Gastroesophageal sphincter (tissue), 4 donors: ENCODE measurements around the gene ZG16B. TPM values are rescaled to one million over a fixed set of nuclear protein-coding genes. Genes with fewer than 3 reads are reported as not detected.
A peak's percentile ranks its signal among the peaks of the same experiment; 100 is the strongest.

ENCODE experiments used
- ATAC-seq: fragments of 150-250 bp; one replicate; pipeline ENCODE4 v1.9.1; 2016; ENCODE audit warnings: mild to moderate bottlenecking, moderate library complexity
- H3K27ac ChIP-seq, 4 donors: fragments of 200-600 bp; sonication (generic) in 3 of 4; 1 replicate in 3 of 4; 2 replicates in 1 of 4; pipeline ENCODE4 v1.5.1; 2016 to 2019
- H3K27me3 ChIP-seq: fragments of 200-600 bp; sonication (generic); one replicate; pipeline ENCODE4 v1.5.1; 2019
- H3K36me3 ChIP-seq, 2 donors: fragments of 200-600 bp; sonication (generic); one replicate each; pipeline ENCODE4 v1.5.1; 2019; ENCODE audit warnings: control low read depth in 1 of 2
- H3K4me1 ChIP-seq, 3 donors: fragments of 200-600 bp; sonication (generic); 1 replicate in 2 of 3; 2 replicates in 1 of 3; pipeline ENCODE4 v1.5.1; 2016 to 2019; ENCODE audit warnings: control low read depth in 2 of 3
- H3K4me3 ChIP-seq, 2 donors: fragments of 200-600 bp; sonication (generic); one replicate each; pipeline ENCODE4 v1.5.1; 2019; ENCODE audit warnings: mild to moderate bottlenecking in 1 of 2, moderate library complexity in 1 of 2
- H3K9me3 ChIP-seq, 3 donors: fragments of 200-600 bp; sonication (generic); one replicate each; pipeline ENCODE4 v1.5.1; 2017 to 2019; ENCODE audit warnings: control low read depth in 2 of 3
- EP300 ChIP-seq: sonication (generic); formaldehyde crosslinking; IDR thresholded peaks from one replicate; pipeline ENCODE4 v1.6.1; 2017; ENCODE audit warnings: antibody characterized with exemption, mild to moderate bottlenecking
- POLR2A ChIP-seq, 2 donors: fragments of 450-650 bp; IDR thresholded peaks; one replicate each; pipeline ENCODE4 v1.6.1; 2017; ENCODE audit warnings: antibody characterized with exemption in 2 of 2, mild to moderate bottlenecking in 2 of 2, moderate library complexity in 1 of 2
- POLR2AphosphoS5 ChIP-seq: sonication (generic); formaldehyde crosslinking; IDR thresholded peaks from one replicate; pipeline ENCODE4 v1.6.1; 2017; ENCODE audit warnings: antibody characterized with exemption
- WGBS, 2 donors: methylation state at CpG; one replicate each; pipeline ENCODE4 v1.1.5; 2018; ENCODE audit warnings: low coverage in 1 of 2; 5-methylcytosine and 5-hydroxymethylcytosine counted together
- total RNA-seq, 4 donors: library from RNA; depleted of rRNA; stranded (reverse); fragments of >200 nt; gene quantifications; one replicate each; pipeline ENCODE4 v1.1.0, GENCODE V29; 2016
- TF ChIP-seq, protein P1 (sequence below), 4 experiments: fragments of 200-600 bp in 2 of 4; fragments of 450-650 bp in 2 of 4; sonication (generic) in 1 of 4; IDR thresholded peaks; one replicate each; pipeline ENCODE4 v1.5.1; 2017 to 2019; ENCODE audit warnings: antibody characterized with exemption in 4 of 4, mild to moderate bottlenecking in 2 of 4, moderate library complexity in 2 of 4

The ZG16B gene
- total RNA-seq, 4 donors from 2014 or later: 37.5 TPM; not detected in 3

DNA sequence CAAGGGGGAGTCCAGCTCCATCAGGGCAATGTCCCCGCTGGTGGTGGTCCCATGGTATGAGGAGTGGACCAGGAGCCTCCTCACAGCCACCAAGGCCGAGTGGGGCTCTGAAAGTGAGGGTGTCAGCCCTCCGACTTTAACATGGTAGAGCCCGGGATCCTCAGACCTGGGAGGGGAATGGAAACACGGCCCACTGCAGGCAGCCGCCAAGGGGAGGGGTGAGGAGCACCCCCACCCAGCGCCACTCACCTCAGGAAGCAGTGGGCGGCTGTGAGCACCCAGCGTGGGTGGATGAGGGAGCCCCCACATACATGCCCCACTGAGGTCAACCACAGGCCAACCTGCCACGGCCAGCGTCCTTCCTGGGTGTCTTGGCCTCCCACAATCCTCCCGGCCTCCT is 10.8 kb downstream of the ZG16B start:
- Histone ChIP-seq H3K27me3 (peaks cover 72% of the 10 kb centered on the region), H3K9me3 (no peaks in the 10 kb centered on the region), H3K36me3 (no peaks in the 10 kb centered on the region), H3K4me1 (peaks cover 0 to 14% (median 5%) of the 10 kb centered on the region in 3 donors), H3K4me3 (no peak overlapping the region), H3K27ac (no peak overlapping the region)
- TF ChIP-seq EP300 (no peak), POLR2AphosphoS5 (no peak), POLR2A (IDR thresholded peaks at IDR 0.05) (no peak)
- TF ChIP-seq, protein P1, sequence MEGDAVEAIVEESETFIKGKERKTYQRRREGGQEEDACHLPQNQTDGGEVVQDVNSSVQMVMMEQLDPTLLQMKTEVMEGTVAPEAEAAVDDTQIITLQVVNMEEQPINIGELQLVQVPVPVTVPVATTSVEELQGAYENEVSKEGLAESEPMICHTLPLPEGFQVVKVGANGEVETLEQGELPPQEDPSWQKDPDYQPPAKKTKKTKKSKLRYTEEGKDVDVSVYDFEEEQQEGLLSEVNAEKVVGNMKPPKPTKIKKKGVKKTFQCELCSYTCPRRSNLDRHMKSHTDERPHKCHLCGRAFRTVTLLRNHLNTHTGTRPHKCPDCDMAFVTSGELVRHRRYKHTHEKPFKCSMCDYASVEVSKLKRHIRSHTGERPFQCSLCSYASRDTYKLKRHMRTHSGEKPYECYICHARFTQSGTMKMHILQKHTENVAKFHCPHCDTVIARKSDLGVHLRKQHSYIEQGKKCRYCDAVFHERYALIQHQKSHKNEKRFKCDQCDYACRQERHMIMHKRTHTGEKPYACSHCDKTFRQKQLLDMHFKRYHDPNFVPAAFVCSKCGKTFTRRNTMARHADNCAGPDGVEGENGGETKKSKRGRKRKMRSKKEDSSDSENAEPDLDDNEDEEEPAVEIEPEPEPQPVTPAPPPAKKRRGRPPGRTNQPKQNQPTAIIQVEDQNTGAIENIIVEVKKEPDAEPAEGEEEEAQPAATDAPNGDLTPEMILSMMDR (IDR thresholded peaks at IDR 0.05): no peak
- ATAC-seq: no peak
- WGBS, 2 donors: 60 to 93% methylated on average over 3 to 4 of the region's 12 CpGs

DNA sequence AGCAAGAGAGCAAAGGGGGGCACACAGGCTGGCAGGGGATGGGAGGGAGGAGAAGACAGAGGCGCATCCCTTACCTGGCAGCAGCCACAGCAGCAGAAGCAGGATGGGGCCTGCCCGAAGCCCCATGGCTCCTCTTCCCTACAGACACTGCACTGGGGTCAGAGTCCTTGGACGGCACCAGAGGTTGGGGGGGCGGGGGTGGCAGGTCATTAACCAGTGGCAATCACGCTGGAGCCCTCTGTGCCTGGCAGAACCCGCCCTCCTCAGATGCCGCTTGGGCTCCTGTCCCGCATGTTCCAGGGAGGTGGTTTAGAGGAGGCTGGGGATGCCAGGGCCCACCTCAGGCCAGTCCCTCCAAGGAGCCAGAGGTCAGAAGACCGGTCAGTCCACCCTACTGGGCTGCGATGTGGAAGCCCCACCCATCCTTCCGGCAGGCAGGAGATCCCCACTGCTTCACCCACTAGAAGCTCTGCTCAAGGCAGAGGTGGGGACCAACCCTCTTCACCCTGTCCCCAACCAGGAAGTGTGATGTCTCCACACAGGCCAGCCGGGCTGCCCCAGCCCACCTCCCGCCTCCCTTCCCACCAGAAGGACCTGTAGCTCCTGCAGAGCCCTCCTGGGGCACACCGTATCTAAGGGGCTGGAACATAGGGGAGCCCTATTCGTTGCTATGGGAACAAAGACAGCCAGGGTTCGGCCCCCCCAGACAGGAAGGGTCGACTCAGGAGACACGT is 11.7 kb downstream of the ZG16B start:
- Histone ChIP-seq H3K27ac (no peak overlapping the region), H3K9me3 (no peaks in the 10 kb centered on the region), H3K4me1 (peaks cover 0 to 14% (median 5%) of the 10 kb centered on the region in 3 donors), H3K36me3 (no peaks in the 10 kb centered on the region), H3K27me3 (peaks cover 72% of the 10 kb centered on the region), H3K4me3 (peak overlapping the region in 1 of 2 donors; percentile 43)
- ATAC-seq: no peak
- no CpG with 5 or more reads among the region's 18 CpGs for WGBS, 2 donors
- TF ChIP-seq, protein P1 (IDR thresholded peaks at IDR 0.05): no peak
- TF ChIP-seq EP300 (no peak), POLR2AphosphoS5 (no peak), POLR2A (IDR thresholded peaks at IDR 0.05) (no peak)

DNA sequence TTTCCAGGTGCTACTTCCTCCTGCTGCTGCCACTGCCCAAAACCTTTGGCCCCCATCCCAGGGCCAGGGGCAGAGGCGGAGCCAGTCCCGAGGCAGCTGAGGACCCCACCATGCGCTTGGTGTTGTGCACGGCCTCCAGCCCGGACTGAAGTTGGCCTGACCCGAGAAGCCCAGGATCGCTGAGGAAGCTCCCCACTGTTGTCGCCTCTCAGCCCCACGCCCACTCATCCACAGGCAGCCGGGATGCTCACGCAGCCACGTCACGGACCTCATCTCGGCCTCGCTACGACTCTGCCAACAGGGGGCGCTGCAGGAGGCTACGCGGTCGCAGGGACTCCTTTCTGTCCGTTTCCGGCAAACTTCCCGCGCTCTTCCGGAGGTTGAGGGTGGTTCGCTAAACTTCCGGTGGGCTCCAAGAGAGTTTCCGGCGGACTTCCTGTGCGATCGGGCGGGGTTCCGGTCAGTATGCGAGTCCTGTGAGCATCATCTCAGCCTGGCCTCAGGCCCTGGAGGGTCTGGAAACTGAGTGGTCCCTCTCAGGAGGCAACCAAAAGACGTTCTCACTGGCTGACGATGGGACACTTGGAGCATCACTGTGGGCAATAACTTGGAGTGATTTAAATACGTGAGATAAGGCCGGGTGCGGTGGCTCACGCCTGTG is 12.4 kb downstream of the ZG16B start:
- Histone ChIP-seq H3K4me3 (peak overlapping the region in 1 of 2 donors; percentile 43), H3K27me3 (peaks cover 69% of the 10 kb centered on the region), H3K4me1 (peaks cover 0 to 14% (median 5%) of the 10 kb centered on the region in 3 donors), H3K9me3 (no peaks in the 10 kb centered on the region), H3K27ac (peak overlapping the region in 1 of 4 donors; percentile 6), H3K36me3 (no peaks in the 10 kb centered on the region)
- TF ChIP-seq POLR2A (IDR thresholded peaks at IDR 0.05): no peak
- no peak for TF ChIP-seq POLR2AphosphoS5
- TF ChIP-seq, protein P1 (IDR thresholded peaks at IDR 0.05): peak in 2 of 4 experiments; percentile 35 to 54
- no peak for TF ChIP-seq EP300
- WGBS, 2 donors: no CpG with 5 or more reads among the region's 40 CpGs
- ATAC-seq: peak; percentile 38

DNA sequence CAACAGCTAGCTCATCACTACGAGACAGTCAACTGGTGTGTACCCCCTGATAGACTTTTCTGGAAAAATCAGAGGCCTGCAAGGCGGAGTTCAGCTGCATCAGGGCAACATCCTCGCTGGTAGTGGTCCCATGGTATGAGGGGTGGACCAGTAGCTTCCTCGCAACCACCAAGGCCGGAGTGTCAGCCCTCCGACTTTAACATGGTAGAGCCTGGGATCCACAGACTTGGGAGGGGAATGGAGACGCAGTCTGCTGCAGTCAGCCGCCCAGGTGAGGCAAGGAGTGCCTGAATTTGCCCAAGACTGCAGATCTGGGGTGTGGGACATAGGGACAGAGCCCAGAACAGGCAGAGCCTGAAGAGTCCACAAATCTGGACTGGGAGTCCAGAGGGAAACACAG is 13.4 kb downstream of the ZG16B start:
- ATAC-seq: no peak
- Histone ChIP-seq H3K4me3 (no peak overlapping the region), H3K27me3 (peaks cover 65% of the 10 kb centered on the region), H3K27ac (no peak overlapping the region), H3K36me3 (no peaks in the 10 kb centered on the region), H3K9me3 (peaks cover 0 to 5% (median 0%) of the 10 kb centered on the region in 3 donors), H3K4me1 (peaks cover 0 to 14% (median 5%) of the 10 kb centered on the region in 3 donors)
- TF ChIP-seq, protein P1 (IDR thresholded peaks at IDR 0.05): no peak
- no peak for TF ChIP-seq POLR2AphosphoS5
- TF ChIP-seq POLR2A (IDR thresholded peaks at IDR 0.05): no peak
- no peak for TF ChIP-seq EP300
- WGBS, 2 donors: 61 to 80% methylated on average over 1 to 7 of the region's 8 CpGs
